ENCODE data around the gene NUMBL.
"Not testable (repeated sequence)": the region's sequence is repeated elsewhere in the genome, so short reads cannot be mapped to it uniquely, and the experiment has no call there.

- not testable (repeated sequence) for TF ChIP-seq CTCF, POLR2A (IDR thresholded peaks at IDR 0.05)
Observed at GRCh38 chr19:40732304-40732703, 41.9 kb upstream of the NUMBL start.
